ENCODE measurements around the gene IGSF3. TPM values are rescaled to one million over a fixed set of nuclear protein-coding genes. Genes with fewer than 3 reads are reported as not detected.
A peak's percentile ranks its signal among the peaks of the same experiment; 100 is the strongest.

Gene IGSF3
- total RNA-seq, 2 experiments from 2014 or later, result 3.8 to 4.1 TPM

DNA sequence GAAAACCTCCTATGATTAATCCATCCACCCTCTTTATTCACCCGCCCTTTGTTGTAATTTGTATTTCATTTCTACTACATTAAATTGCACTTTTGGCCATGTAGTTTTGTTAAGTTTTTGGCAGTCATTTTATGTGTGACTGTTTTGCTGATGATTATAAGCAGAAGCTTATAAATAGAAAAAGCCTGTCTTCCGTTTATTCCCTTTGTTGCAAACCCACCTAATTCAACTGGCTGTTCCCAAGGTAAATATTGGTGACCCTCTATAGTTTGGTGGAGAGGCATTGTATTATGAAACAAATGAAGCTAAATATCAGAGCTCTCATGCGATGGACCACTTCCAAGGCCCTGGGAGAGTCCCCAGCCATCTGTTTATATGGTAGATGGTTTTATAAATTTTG lies 36.7 kb upstream of the IGSF3 start:
- H3K27me3 Mint-ChIP-seq, result no peaks in the 10 kb centered on the region
- H3K9me3 Mint-ChIP-seq (ENCODE audit: low read depth), result peaks cover 3% of the 10 kb centered on the region
- intact Hi-C loops (cut with DNase I, micrococcal nuclease), result no loop called here
- no peaks in the 10 kb centered on the region for H3K4me1 Mint-ChIP-seq
- POLR2A ChIA-PET, result no interaction called here
- no peaks in the 10 kb centered on the region for H3K36me3 Mint-ChIP-seq (ENCODE audit: low read depth)
- no peak overlapping the region for H3K27ac Mint-ChIP-seq
- CTCF ChIA-PET, result interaction anchor here (0.7 to 1.2 kb wide), 3 partner anchors 21 to 178 kb away, joined by 3 read pairs; no protein-coding TSS in a partner anchor
- ATAC-seq, result no peak
- no peak for DNase-seq
- H3K4me3 Mint-ChIP-seq, result no peak overlapping the region

DNA sequence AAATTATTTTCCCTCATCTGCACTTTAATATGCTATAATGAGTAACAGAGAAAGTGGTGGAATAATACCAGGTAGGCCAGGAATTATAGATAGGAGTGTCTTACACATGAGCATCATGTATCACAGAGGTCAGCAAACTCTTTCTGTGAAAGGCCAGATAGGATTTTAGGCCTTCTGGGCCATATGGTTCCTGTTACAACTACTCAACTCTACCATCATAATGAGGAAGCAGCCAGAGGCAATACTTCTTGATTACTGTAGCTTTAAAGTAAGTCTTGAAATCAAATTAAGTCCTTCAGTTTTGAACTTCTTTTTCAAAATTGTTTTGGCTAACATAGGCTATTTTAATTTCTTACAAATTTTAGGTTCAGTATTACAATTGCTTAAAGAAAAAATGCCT lies 32.1 kb upstream of the IGSF3 start:
- H3K4me1 Mint-ChIP-seq, result no peaks in the 10 kb centered on the region
- DNase-seq (no peak), ATAC-seq (no peak)
- ChIA-PET POLR2A (no interaction called here), CTCF (no interaction called here)
- H3K4me3 Mint-ChIP-seq, result no peak overlapping the region
- H3K27ac Mint-ChIP-seq, result no peak overlapping the region
- intact Hi-C loops (cut with DNase I, micrococcal nuclease), result no loop called here
- H3K36me3 Mint-ChIP-seq (ENCODE audit: low read depth), result no peaks in the 10 kb centered on the region
- peaks cover 3% of the 10 kb centered on the region for H3K9me3 Mint-ChIP-seq (ENCODE audit: low read depth)
- no peaks in the 10 kb centered on the region for H3K27me3 Mint-ChIP-seq

DNA sequence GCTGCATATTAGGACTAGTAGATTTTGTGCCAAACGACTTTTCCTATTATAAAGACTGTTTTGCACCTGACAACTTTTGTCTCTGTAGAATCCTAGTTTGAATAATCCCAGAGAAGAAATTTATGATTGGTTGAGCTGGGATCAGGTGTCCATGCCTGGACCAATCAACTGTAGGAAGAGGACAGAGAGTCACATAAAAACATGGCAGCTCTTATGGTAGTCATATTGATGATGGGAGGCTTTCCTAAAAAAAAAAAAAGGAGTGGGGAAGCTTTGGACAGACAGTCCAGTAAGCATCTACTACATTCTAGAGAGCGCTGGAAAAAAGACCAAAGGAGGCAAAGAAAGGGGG lies 30.7 kb upstream of the IGSF3 start:
- intact Hi-C loops (cut with DNase I, micrococcal nuclease), result no loop called here
- ChIA-PET POLR2A (no interaction called here), CTCF (no interaction called here)
- DNase-seq, result no peak
- Mint-ChIP-seq H3K4me3 (no peak overlapping the region), H3K9me3 (ENCODE audit: low read depth) (peaks cover 3% of the 10 kb centered on the region), H3K27ac (no peak overlapping the region), H3K27me3 (no peaks in the 10 kb centered on the region), H3K36me3 (ENCODE audit: low read depth) (no peaks in the 10 kb centered on the region), H3K4me1 (no peaks in the 10 kb centered on the region)
- no peak for ATAC-seq

DNA sequence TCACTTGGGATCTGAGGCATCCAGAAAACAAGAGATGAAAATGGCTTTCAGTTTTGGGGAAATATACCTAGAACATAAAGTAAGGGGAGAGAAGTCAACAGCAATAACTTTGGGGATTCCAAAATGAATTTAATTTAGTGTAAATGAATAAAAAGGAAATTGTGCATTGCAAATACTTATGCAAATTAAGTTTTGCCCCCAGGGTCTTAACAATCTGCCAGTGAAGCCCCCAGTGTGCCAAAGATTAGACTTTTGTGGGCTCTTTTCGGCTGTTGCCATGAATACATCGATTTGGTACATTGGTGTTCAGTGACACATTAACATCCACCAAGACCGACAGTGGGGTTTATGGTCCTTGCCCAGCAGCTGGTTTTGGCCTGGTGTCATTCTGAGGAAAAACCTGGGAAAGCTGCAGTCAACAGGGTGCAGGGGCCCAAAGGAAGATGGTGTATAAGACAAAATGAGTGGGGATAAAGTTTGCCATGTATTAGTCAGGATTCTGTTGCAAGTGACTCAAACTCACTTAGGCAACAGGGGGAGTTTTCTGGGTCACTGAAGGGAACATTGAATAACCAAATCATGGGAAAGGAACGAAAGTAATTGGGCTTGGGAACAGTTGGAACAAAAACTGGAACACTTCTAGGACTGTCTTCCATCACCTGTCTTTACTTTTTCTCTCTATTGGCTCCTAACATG lies 30.2 kb upstream of the IGSF3 start:
- DNase-seq, result no peak
- no peak overlapping the region for H3K4me3 Mint-ChIP-seq
- ChIA-PET POLR2A (no interaction called here), CTCF (no interaction called here)
- peaks cover 1% of the 10 kb centered on the region for H3K9me3 Mint-ChIP-seq (ENCODE audit: low read depth)
- H3K4me1 Mint-ChIP-seq, result no peaks in the 10 kb centered on the region
- H3K27ac Mint-ChIP-seq, result no peak overlapping the region
- no peaks in the 10 kb centered on the region for H3K36me3 Mint-ChIP-seq (ENCODE audit: low read depth)
- H3K27me3 Mint-ChIP-seq, result no peaks in the 10 kb centered on the region
- ATAC-seq, result no peak
- intact Hi-C loops (cut with DNase I, micrococcal nuclease), result no loop called here

GRCh38 chr1:116694524-116694923 lies 27.0 kb upstream of the IGSF3 start:
- Mint-ChIP-seq H3K27me3 (peaks cover 2% of the 10 kb centered on the region), H3K4me1 (no peaks in the 10 kb centered on the region), H3K9me3 (ENCODE audit: low read depth) (no peaks in the 10 kb centered on the region), H3K36me3 (ENCODE audit: low read depth) (no peaks in the 10 kb centered on the region), H3K4me3 (no peak overlapping the region), H3K27ac (no peak overlapping the region)
- CTCF ChIA-PET, result interaction anchor here (1.0 to 1.1 kb wide), 2 partner anchors 22 to 33 kb away, joined by 3 read pairs; no protein-coding TSS in a partner anchor
- POLR2A ChIA-PET, result no interaction called here
- ATAC-seq (no peak), DNase-seq (no peak)
- intact Hi-C loops (cut with DNase I, micrococcal nuclease), result no loop called here

DNA sequence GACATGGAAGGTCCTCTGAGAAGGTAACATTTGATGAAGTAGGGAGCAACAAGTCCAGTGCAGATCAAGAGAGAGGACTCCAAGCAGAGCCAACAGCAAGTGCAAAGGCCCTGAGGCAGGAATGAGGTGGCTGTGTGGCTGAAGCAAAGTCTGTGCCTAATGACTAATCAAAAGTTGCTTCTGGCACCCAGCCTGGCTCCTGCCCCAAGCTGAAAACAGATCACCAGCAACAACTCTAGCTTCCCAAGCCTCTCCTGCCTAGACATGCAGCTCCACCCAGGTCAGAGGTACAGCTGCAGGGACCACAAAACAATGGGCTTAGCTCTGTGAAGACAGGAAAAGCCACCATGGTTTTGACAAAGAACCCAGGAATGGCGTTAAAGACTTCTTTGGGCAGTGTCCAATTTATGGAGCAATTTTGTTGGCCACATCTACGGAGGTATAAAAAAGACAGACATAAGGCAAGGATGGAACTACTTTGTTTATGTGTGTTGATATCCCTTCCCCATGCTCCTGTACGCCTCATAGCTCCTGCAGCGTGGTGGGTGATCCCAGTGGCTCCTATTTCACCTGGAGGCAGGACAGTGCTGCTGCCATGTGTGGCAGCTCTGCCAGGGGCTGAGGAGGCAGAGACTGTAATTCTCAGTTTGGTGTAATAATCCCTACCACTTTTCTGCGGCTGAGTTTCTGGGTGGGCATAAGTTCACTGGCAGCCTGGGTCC lies 26.4 kb upstream of the IGSF3 start:
- Mint-ChIP-seq H3K36me3 (ENCODE audit: low read depth) (no peaks in the 10 kb centered on the region), H3K9me3 (ENCODE audit: low read depth) (no peaks in the 10 kb centered on the region)

GRCh38 chr1:116692879-116693278 lies 25.3 kb upstream of the IGSF3 start:
- Mint-ChIP-seq H3K27ac (no peak overlapping the region), H3K4me1 (no peaks in the 10 kb centered on the region), H3K36me3 (ENCODE audit: low read depth) (no peaks in the 10 kb centered on the region), H3K9me3 (ENCODE audit: low read depth) (no peaks in the 10 kb centered on the region), H3K4me3 (no peak overlapping the region), H3K27me3 (peaks cover 2% of the 10 kb centered on the region)
- intact Hi-C loops (cut with DNase I, micrococcal nuclease), result no loop called here
- ChIA-PET CTCF (interaction anchor here (1.1 to 2.0 kb wide), 2 partner anchors 10 to 20 kb away, joined by 3 to 5 read pairs; no protein-coding TSS in a partner anchor), POLR2A (no interaction called here)
- ATAC-seq, result no peak
- DNase-seq, result no peak

More for the DNA sequence above, 26.4 kb upstream of the IGSF3 start:
- no peaks in the 10 kb centered on the region for H3K4me1 Mint-ChIP-seq
- no peak overlapping the region for H3K4me3 Mint-ChIP-seq
- ChIA-PET CTCF (interaction anchor here (1.0 to 2.0 kb wide), 2 partner anchors 21 to 34 kb away, joined by 3 to 5 read pairs; no protein-coding TSS in a partner anchor), POLR2A (no interaction called here)
- H3K27ac Mint-ChIP-seq, result no peak overlapping the region
- intact Hi-C loops (cut with DNase I, micrococcal nuclease), result no loop called here
- H3K27me3 Mint-ChIP-seq, result peaks cover 2% of the 10 kb centered on the region
- DNase-seq (peak; percentile 8), ATAC-seq (no peak)

DNA sequence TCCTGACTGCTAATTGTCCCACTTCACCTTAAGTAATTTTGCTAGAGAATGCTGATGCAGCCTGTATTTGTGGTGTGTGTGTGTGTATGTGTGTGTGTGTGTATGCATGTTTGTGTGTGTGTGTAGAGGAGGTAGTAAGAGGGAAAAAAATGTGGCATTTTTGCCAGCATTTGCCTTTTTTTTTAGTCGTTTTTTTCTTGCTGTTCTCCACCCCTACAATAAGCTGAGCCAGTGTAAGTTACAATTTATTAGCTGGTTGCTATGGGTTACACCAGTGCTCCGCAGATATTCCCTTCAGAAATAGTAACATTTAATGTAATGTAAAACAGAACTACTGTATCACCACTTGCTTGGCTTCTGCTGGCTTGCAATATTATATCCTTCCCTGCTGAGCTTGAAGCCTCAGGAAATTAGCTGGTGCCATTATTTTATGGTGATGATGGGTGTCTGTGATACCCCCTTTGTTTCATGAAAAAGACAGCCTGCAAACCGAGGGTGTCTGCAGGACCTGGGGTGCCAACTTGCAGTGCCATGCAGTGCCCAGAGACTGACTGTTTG lies 23.4 kb upstream of the IGSF3 start:
- ATAC-seq (no peak), DNase-seq (no peak)
- intact Hi-C loops (cut with DNase I, micrococcal nuclease), result no loop called here
- POLR2A ChIA-PET, result no interaction called here
- Mint-ChIP-seq H3K4me3 (no peak overlapping the region), H3K36me3 (ENCODE audit: low read depth) (no peaks in the 10 kb centered on the region), H3K27ac (no peak overlapping the region), H3K27me3 (peaks cover 2% of the 10 kb centered on the region), H3K4me1 (no peaks in the 10 kb centered on the region), H3K9me3 (ENCODE audit: low read depth) (no peaks in the 10 kb centered on the region)
- CTCF ChIA-PET, result interaction anchor here (1.0 kb wide), 1 partner anchor 18 kb away, joined by 3 read pairs; no protein-coding TSS in a partner anchor

DNA sequence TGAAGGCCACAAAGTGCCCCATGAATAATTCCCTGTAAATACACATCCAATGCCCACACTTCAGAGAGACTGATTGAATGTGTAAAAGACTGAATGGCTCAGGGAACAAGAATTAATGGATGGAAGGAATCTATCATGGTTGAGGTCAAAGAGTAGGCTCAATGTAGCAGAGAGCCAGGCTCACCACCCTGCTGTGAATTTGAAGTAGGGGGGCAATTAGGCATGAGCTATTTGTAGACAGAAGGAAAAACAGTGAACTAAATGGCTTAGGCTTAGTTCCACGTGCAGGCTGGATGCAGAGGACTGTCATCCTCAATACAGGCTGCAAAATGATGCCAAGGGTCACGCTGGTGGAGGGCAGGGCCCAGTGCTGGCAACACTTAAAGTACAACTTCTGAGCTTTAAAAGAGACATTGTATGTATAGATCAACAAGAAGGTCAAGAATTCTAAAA lies 22.9 kb upstream of the IGSF3 start:
- DNase-seq (no peak), ATAC-seq (no peak)
- intact Hi-C loops (cut with DNase I, micrococcal nuclease), result no loop called here
- Mint-ChIP-seq H3K9me3 (ENCODE audit: low read depth) (no peaks in the 10 kb centered on the region), H3K4me1 (no peaks in the 10 kb centered on the region), H3K27ac (no peak overlapping the region), H3K27me3 (peaks cover 2% of the 10 kb centered on the region), H3K36me3 (ENCODE audit: low read depth) (no peaks in the 10 kb centered on the region), H3K4me3 (no peak overlapping the region)
- ChIA-PET CTCF (interaction anchor here (1.0 kb wide), 1 partner anchor 18 kb away, joined by 3 read pairs; no protein-coding TSS in a partner anchor), POLR2A (no interaction called here)

GRCh38 chr1:116686723-116687352 lies 19.3 kb upstream of the IGSF3 start:
- Mint-ChIP-seq H3K27me3 (no peaks in the 10 kb centered on the region), H3K4me3 (no peak overlapping the region)
- no peak for ATAC-seq

GRCh38 chr1:116686175-116686574 lies 18.6 kb upstream of the IGSF3 start:
- Mint-ChIP-seq H3K9me3 (ENCODE audit: low read depth) (no peaks in the 10 kb centered on the region), H3K27me3 (no peaks in the 10 kb centered on the region), H3K36me3 (ENCODE audit: low read depth) (no peaks in the 10 kb centered on the region), H3K4me3 (no peak overlapping the region), H3K27ac (no peak overlapping the region), H3K4me1 (no peaks in the 10 kb centered on the region)
- ChIA-PET POLR2A (no interaction called here), CTCF (interaction anchor here (1.3 to 1.7 kb wide), 2 partner anchors 13 to 39 kb away, joined by 5 read pairs; no protein-coding TSS in a partner anchor)
- no peak for DNase-seq
- intact Hi-C loops (cut with DNase I, micrococcal nuclease), result no loop called here
- ATAC-seq, result no peak

More at GRCh38 chr1:116686723-116687352, 19.3 kb upstream of the IGSF3 start:
- CTCF ChIA-PET, result interaction anchor here (1.3 to 1.7 kb wide), 2 partner anchors 14 to 39 kb away, joined by 5 read pairs; no protein-coding TSS in a partner anchor
- DNase-seq, result no peak
- POLR2A ChIA-PET, result no interaction called here
- intact Hi-C loops (cut with DNase I, micrococcal nuclease), result no loop called here
- Mint-ChIP-seq H3K27ac (no peak overlapping the region), H3K4me1 (no peaks in the 10 kb centered on the region), H3K36me3 (ENCODE audit: low read depth) (no peaks in the 10 kb centered on the region), H3K9me3 (ENCODE audit: low read depth) (no peaks in the 10 kb centered on the region)
